Raji (cell line): ENCODE measurements around the gene RC3H2.

Experiments
- POLR2A ChIP-seq: IDR thresholded peaks from 2 replicates; pipeline ENCODE4 v1.6.1; 2011; ENCODE audit warnings: low read depth, low read length, control low read depth; ENCODE audit not compliant: insufficient read depth

RC3H2 gene

GRCh38 chr9:122822938-122823337 is 82.2 kb downstream of the RC3H2 start:
- TF ChIP-seq POLR2A, result no peak

- TF ChIP-seq POLR2A, result no peak
Measured at GRCh38 chr9:122822056-122822455, 83.1 kb downstream of the RC3H2 start.

DNA sequence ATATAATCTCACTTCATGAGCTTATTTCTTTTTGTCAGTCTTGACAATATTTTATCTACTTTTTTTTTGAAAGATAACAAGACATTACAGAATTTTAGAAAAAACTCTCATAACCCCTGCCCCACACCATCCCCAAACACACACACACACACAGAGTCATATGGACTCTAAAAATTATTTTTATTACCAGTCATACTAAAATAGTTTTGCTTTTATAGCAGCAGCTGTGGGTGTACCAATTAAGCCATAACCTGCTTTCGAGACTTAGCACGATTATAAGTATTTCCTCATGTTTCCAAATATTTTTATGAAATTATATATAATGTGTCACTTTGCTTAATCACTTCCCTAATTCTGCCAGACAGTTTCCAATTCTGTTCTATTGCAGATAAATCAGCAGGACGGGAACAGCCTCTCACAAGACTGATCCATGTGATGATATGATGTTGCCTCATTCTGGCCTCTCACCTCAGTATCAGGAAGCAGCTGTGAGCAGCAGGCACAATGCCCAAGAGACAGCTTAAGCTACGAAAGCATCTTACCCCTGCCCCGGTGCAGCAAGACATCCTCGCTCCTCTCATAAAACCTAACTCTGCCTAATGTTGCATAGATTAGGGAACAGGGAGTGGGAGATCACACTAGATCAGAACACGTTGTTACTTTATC is 83.7 kb downstream of the RC3H2 start:
- TF ChIP-seq POLR2A, result no peak

- no peak for TF ChIP-seq POLR2A
Measured at GRCh38 chr9:122820490-122820845, 84.7 kb downstream of the RC3H2 start.

DNA sequence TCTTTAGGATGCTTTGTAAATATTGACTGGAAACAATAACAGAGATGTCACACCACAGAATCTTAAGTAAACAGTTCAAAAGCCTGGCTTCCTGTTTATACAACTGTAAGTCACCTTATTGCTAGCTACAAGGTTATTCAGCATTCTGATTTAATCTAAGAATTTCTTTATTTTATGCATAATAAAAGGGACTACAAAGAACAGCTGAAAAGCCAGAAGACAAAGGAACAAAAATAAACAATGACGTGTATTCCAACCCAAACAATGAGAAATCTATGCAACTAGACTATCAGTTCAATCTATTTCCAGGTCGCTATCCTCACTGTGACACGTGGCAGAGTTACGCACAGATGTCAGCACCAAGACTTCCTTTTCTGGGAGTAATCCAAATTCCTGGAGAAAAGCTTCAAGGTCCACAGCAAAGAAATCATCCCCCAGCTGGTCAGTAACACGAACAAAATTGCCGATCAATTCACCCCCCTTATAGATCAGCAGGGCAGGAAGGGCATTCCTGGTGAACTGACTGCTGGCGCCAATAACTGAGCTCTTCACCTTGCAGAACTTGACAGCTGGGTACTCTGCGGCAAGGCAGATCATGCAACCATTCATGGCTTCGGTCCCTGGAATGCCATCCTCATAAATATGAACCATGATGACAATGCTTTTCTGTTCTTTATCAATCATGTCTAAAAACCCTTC is 85.2 kb downstream of the RC3H2 start:
- TF ChIP-seq POLR2A, result no peak

DNA sequence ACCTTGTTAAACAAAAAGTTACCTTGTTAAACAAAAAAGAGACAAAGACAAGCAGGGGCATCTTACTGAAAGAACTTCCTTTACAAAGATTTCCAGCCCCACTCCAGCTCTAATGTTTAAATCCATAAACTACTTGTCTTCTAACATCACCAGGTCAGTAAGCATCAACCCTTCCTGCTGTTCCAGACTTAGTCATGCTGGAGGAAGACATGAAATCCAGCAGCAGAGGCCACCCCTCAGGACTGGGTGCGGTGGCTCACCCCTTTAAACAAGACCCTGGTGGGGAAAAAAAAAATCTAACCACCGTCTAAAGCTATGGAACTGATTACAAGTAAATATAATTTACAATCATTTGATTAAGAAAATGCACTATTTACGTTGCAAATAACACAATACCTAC is 85.8 kb downstream of the RC3H2 start:
- TF ChIP-seq POLR2A, result no peak

- no peak for TF ChIP-seq POLR2A
Measured at GRCh38 chr9:122816163-122816867, 88.8 kb downstream of the RC3H2 start.

- no peak for TF ChIP-seq POLR2A
Measured at GRCh38 chr9:122815544-122815943, 89.6 kb downstream of the RC3H2 start.

DNA sequence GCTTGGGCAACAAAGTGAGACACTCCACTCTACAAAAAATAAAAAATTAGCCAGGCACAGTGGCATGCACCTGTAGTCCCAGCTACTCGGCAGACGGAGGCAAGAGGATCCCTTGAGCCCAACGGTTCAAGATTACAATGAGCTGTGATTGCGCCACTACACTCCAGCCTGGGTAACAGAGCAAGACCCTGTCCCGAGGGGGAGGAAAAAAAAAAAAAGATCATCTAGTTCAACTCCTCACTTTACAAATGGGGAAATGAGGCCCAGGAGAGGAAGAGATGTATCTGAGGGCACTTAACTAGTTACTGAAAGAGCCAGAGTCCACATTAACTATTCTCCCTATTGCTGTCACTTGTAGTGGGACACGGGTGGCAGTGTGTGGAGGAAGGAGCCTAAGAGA is 90.6 kb downstream of the RC3H2 start:
- no peak for TF ChIP-seq POLR2A

DNA sequence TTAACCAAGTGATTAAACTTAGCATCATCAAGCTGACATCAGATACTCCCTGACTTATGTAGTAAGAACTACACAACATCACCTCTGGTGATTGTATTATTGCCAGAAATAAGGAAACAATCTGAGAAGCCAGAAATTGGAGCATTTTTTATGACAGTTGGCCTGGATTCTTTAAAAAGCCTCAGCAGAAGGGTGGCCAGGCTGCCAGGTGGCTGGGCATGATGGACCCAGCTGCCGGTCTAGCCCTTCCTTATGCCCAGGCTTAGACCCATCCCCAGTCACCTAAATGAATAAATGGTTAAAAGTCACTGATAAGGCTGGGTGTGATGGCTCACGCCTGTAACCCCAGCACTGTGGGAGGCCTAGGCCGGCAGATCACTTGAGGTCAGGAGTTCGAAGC is 92.4 kb downstream of the RC3H2 start:
- no peak for TF ChIP-seq POLR2A

DNA sequence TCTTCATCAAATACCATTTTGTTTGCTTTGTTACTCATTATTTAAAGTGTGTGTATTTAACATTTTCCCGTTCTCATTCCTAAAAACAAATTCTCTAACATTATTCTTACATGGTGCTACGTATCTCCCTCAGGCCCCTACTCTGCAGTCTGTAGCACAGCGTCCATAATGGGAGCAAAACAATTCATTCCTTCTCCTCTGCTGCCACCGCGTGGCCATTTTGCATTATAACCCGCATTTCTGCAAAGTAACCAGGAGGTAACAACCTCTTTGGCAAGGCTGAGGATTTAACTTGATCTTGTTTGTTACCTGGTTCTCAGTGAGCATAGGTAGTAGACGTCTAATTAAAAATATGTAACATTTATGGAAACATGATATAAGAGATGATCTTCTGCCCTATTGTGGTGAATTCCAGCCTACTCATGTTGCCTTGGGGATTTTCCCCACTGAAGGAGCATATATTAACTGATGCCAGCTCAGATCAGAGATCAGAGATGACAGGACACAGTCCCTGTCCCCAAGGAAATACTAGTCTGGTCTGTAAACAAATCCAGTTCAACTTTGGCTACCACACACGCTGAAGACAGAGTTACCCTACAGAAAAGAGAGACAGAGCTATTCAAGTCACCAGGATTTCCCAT is 94.7 kb downstream of the RC3H2 start:
- no peak for TF ChIP-seq POLR2A

- TF ChIP-seq POLR2A, result no peak
Measured at GRCh38 chr9:122808141-122808540, 97.0 kb downstream of the RC3H2 start.

DNA sequence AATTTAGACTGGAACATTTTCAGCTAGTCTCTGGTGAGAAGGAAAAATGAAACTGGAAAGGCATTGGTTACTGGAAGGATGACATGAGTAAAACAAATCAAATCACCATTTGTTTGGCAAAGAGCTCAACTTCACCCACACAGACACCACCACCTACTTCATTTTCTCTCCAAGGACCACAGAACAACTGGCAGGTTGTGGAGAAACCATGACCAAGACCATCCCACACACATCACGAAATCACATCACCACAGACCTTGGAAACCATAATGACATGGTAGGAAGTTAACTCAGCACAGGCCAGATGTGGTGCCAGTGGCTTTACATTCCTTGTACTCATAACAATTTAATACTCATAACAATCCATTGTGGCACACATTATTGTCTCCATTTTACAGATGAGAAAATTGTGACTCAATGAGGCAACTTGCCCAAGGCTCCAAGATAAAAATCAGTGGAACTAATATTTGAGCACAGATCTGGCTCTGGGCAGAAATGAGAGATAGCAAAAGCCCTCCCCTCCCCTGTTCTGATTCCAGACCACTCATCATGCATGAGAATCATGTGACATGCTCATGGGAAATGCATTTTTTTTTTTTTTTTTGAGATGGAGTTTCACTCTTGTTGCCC is 97.8 kb downstream of the RC3H2 start:
- TF ChIP-seq POLR2A, result no peak

- no peak for TF ChIP-seq POLR2A
Measured at GRCh38 chr9:122806661-122807060, 98.5 kb downstream of the RC3H2 start.

DNA sequence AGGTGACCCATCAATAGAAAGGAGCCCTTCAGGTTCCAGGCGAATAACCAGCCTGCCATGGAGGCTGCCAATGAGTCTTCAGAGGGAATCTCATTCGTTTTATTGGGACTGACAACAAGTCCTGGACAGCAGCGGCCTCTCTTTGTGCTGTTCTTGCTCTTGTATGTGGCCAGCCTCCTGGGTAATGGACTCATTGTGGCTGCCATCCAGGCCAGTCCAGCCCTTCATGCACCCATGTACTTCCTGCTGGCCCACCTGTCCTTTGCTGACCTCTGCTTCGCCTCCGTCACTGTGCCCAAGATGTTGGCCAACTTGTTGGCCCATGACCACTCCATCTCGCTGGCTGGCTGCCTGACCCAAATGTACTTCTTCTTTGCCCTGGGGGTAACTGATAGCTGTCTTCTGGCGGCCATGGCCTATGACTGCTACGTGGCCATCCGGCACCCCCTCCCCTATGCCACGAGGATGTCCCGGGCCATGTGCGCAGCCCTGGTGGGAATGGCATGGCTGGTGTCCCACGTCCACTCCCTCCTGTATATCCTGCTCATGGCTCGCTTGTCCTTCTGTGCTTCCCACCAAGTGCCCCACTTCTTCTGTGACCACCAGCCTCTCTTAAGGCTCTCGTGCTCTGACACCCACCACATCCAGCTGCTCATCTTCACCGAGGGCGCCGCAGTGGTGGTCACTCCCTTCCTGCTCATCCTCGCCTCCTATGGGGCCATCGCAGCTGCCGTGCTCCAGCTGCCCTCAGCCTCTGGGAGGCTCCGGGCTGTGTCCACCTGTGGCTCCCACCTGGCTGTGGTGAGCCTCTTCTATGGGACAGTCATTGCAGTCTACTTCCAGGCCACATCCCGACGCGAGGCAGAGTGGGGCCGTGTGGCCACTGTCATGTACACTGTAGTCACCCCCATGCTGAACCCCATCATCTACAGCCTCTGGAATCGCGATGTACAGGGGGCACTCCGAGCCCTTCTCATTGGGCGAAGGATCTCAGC is 104.8 kb downstream of the RC3H2 start, which contains the start of gene OR1K1:
OR1K1 (plus strand) TSS at position 58 of the 995 bp plus-strand sequence; CDS start at position 58, 0 bp downstream.
- TF ChIP-seq POLR2A, result no peak
